Ureter (tissue), 1 donor: ENCODE measurements around the gene SBK3. TPM values are rescaled to one million over a fixed set of nuclear protein-coding genes. Genes with fewer than 3 reads are reported as not detected.
"Not testable (repeated sequence)": the region's sequence is repeated elsewhere in the genome, so short reads cannot be mapped to it uniquely, and the experiment has no call there.

Experiments used
- DNase-seq: peaks from one replicate; pipeline ENCODE4 v3.0.0-alpha.2; 2020; ENCODE audit warnings: low spot score
- total RNA-seq: library from RNA; stranded (reverse); gene quantifications from one replicate; pipeline ENCODE4 v1.2.4, GENCODE V29; 2023
- donor health status: DM: yes; HTN: yes; CAD: no.

SBK3 gene, protein sequence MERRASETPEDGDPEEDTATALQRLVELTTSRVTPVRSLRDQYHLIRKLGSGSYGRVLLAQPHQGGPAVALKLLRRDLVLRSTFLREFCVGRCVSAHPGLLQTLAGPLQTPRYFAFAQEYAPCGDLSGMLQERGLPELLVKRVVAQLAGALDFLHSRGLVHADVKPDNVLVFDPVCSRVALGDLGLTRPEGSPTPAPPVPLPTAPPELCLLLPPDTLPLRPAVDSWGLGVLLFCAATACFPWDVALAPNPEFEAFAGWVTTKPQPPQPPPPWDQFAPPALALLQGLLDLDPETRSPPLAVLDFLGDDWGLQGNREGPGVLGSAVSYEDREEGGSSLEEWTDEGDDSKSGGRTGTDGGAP
- 0.39 TPM for total RNA-seq

- no peak for DNase-seq
Measured at GRCh38 chr19:55545443-55545842, at the start of gene SBK3. TSS of gene SBK3 (minus strand) at chr19:55545543. CDS start at chr19:55545543, 0 bp downstream.

DNA sequence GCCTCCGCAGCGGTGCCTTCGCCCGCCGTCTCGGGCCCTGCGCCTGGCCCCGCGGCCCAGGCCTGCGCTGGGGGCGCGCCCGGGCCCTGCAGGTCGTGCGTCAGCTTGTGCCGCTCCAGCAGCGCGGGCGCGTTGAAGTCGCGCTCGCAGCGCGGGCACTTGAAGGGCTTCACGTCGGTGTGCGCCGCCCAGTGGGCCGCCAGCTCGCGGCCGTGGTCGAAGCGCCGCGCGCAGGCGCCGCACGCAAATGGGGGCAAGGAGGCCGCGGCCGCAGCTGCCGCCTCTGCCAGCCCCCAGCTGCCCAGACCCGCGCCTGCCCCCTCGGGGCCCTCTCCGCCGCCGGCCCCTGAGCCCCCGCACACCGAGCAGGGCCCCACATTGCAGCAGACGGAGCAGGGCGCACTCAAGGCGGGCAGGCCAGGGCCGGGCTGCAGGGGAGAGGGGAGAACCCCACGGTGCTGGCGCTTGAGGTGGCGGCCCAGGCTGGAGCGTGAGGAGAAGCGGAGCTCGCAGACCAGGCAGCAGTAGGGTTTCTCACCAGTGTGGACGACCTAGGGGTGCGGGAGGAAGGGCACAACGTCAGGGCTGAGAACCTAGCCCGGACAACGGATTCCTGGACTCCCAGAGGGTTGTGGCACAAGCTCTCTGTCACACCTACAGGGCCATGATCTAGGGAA, 47.9 kb upstream of the SBK3 start:
- DNase-seq, result no peak

GRCh38 chr19:55592391-55593090, 47.2 kb upstream of the SBK3 start:
- DNase-seq, result no peak

DNA sequence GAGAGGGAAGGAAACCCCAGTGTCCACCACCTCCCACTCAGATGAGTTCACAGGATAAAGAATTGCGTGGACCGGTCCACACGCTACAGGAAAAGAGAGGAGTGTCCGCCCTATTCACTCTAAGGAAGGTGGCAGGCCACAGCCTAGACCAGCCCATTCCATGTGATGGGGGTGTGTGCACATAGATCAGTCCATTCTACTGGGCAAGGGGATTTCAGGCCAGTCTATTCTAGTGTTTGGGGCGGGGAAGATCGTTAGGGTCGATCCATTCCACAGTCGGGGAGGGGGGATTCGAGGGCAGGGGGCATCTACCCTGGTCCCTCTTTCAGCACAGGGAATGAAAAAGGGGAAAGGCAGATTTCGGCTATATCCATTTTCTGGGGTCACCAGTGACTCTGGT, 46.2 kb upstream of the SBK3 start:
- DNase-seq, result no peak

DNA sequence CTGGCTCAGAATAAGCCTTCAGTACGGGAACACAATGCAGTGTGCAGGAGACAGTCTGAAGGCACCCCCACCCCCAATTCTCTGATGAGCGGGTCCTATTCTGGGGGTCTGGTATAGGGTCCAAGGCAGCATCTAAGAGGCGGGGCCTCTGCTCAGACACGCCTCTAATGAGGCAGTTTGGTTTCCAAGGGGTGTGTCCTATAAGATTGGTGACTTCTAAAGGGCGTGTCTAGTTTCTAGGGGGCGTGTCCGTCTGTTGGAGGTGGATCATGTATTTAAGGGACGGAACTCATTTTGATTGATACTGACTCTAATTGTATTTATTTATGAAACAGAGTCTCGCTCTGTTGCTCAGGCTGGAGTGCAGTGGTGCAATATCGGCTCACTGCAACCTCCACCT, 45.3 kb upstream of the SBK3 start:
- no peak for DNase-seq

GRCh38 chr19:55590109-55590508, 44.8 kb upstream of the SBK3 start:
- no peak for DNase-seq

DNA sequence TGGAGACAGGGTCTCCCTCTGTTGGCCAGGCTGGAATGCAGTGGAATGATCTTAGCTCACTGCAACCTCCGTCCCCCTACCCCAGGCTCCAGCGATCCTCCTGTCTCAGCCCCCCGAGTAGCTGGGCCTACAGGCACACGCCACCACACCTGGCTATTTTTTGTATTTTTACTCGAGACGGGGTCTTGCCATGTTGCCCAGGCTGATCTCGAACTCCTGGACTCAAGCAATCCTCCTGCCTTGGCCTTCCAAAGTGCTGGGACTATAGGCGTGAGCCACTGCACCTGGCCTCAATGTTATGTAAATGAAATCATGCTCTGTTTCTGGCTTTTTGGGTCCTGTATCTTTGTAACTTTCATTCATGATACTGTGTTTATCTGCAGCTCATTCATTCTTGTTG, 43.4 kb upstream of the SBK3 start:
- DNase-seq, result no peak

- peak; percentile 95 for DNase-seq
Measured at GRCh38 chr19:55586976-55587668, 41.8 kb upstream of the SBK3 start.

- DNase-seq, result peak; percentile 78
Measured at GRCh38 chr19:55585658-55586339, 40.5 kb upstream of the SBK3 start.

- DNase-seq, result no peak
Measured at GRCh38 chr19:55584871-55585270, 39.5 kb upstream of the SBK3 start.

GRCh38 chr19:55583897-55584296, 38.6 kb upstream of the SBK3 start:
- DNase-seq, result not testable (repeated sequence)

- not testable (repeated sequence) for DNase-seq
Measured at GRCh38 chr19:55582284-55582683, 36.9 kb upstream of the SBK3 start.

- DNase-seq, result no peak
Measured at GRCh38 chr19:55581823-55582223, 36.5 kb upstream of the SBK3 start.

- DNase-seq, result no peak
Measured at GRCh38 chr19:55581145-55581822, 35.9 kb upstream of the SBK3 start.

DNA sequence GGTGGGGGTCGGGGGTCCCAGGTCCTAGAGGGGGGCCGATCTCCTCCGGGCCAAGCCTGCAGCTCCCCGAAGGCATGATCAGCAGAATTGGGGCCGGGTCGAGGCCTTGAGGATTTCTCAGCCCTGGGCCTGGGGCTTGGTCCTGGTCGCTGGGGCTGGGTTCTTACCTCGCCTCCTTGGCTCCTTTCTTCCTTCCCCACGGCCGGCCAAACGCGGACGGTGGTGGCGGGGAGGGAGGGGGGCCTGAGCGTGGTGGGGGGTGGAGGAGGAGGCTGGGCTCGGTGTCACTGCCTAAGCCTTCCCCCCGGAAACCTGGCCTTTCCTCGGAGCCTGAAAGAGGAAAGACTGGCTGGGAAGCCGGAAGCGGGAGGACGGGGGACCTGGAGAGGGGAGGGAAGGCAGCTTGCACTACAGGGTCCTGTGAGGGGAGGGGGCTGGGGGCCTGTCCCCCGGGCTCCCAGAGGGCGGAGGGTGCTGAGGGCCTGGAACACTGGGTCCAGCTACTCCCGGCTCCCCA, 35.3 kb upstream of the SBK3 start, which contains the start of gene ZNF579:
Gene ZNF579, minus strand, starts transcription at position 221 of the 517 bp plus-strand sequence. CDS start 1,209 bp downstream, outside the sequence.
- DNase-seq, result peak; percentile 92

GRCh38 chr19:55579766-55580621, 34.7 kb upstream of the SBK3 start:
- DNase-seq, result no peak

GRCh38 chr19:55578761-55579747, 33.7 kb upstream of the SBK3 start:
- no peak for DNase-seq

DNA sequence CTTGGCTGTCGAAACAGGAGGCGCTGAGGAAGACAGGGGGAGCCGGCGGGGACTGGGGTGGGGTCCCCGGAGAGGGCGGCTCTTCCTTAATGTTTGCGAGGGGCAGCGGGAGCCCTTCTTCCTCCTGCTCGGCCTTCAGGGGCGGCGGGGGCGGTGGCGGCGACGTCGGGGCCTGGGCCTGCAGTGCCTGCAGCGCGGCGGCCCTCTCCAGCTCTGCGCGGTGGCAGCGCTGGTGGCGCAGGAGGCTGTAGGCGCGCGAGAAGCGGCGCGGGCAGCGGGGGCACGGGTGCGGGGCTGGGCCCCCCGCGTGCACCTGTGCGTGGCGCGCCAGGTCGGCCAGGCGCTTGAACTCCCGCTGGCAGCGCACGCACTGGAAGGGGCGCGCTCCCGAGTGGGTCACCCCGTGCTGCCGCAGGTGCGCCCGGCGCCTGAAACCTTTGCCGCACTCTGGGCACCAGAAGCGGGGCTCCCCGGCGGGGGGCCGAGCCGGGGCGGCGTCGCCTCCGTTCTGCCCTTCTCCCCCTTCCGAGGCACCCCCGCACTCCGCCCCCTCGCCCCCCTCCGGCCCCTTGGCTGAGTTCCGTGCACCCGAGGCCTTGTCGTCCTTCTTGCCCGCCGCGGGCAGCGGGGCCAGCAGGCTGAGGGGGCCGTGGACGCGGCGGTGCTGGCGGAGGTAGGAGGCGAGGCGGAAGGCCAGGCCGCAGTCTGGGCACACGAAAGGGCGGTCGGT, 32.9 kb upstream of the SBK3 start:
- DNase-seq, result no peak
